HG03432 (cell line): Measurements from ENCODE around the gene AEBP1.

Experiments used
- ATAC-seq: cut with Tn5 transposase; IDR thresholded peaks from one replicate; pipeline ENCODE4 v1.9.1; 2021; ENCODE audit warnings: mild to moderate bottlenecking, moderate library complexity; ENCODE audit not compliant: unreplicated experiment

The AEBP1 gene

DNA sequence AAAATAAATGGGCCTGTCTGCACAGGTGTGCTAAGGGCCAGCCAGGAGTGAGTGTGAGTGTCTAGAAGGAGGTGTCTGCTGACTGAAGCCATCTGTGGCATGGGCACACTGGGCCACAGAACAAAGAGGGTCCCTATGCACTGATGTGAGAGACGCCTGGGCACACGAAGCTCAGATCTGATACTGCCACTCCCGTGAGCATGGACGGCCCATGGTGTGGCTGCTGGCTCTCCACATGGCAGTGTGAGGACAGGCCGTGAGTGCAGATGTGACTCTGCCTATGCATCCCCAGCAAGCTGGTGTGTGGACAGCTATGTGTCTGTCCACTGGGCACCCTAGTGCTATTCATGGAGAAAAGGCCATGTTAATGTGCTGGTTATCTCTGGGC, 49.8 kb downstream of the AEBP1 start:
- no peak for ATAC-seq

DNA sequence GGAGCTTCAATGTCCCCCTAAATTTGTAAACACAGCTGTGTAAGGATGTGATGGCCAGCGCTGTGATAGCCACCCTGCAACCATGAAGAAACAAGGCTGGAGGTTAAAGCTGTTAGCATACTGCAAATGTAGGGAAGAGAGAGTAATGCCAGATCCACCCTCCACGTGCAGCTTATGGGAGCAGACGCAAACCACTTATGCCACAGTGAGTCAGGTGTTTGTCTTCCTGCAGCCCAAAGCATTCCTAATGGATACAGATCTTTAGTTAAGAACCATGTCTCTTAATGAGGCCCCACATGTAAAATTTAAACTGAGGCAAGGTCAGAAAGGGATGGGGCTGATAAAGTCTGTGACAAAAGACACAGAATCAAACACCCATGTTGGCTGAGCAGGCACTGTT, 50.6 kb downstream of the AEBP1 start:
- no peak for ATAC-seq

DNA sequence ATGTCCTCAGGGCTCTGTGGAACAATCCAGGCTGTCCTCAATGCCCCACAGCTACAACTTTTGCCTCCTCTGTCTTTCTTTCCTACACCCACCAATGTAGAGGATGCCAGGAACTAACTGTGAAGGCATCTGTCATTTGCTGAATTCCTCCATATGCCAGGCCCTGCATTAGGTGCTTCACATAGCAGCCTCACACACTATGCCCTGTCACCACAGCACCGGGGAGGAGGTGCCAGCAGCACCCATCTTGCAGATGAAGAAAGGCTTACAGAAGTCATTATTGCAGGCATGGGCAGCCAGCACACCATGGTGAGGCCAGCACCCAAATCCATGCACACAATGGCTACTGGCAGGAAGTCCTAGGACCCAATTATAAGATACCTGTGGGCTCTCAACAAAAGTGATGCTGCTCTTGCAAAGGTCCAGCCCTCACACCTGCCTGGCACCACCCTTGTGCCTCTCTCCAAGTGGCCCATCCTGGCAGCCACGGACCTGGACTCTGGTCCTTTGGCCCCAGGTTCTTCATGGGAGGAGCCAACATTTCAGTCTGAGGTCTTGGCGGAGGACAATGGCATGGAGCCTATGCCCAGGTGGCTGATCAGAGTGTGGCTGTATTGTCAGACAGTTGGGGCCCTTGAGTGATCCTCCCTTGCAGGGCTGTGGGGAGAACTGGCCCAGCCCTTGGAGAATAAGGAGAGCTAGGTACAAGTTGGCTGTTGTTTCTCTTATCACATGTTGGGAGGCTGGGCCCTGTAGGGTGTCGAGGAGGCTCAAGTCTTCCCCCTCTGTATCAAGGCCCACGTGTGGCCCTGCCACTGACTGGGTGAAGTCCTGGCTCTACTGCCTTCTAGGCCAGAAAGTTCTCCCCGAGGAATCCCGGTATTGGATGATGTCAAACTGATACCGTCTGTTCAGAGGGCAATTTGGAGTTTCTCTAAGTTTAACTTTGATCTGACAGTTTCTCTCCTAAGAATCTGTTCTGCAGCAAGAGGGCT, 51.3 kb downstream of the AEBP1 start:
- ATAC-seq, result no peak

DNA sequence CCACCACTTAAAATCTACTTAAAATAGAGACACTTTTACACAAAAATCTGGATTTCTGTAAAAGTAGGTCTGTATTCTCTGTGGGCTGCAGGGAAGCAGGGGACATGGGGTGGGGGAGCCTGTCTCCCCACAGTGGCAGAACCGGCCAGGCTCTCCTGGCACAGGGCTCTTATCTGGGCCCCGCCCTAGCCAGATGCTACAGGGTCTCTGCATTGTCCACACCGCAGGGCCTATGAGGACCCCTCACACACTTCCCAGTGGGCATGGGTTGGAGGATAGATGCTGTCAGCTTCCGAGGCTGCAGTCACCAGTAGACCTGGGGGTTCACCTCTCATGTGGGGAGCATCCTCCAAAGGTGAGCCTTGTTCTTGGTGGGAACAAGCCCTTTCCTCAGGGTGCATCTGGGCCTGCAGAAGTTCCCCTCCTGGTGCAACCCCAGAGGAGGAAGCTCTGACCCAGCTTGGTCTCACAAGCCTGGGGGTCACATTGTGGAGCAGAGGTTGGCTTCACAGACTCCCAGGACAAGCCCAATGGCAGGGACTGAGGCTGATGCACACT, 52.4 kb downstream of the AEBP1 start:
- ATAC-seq, result no peak

DNA sequence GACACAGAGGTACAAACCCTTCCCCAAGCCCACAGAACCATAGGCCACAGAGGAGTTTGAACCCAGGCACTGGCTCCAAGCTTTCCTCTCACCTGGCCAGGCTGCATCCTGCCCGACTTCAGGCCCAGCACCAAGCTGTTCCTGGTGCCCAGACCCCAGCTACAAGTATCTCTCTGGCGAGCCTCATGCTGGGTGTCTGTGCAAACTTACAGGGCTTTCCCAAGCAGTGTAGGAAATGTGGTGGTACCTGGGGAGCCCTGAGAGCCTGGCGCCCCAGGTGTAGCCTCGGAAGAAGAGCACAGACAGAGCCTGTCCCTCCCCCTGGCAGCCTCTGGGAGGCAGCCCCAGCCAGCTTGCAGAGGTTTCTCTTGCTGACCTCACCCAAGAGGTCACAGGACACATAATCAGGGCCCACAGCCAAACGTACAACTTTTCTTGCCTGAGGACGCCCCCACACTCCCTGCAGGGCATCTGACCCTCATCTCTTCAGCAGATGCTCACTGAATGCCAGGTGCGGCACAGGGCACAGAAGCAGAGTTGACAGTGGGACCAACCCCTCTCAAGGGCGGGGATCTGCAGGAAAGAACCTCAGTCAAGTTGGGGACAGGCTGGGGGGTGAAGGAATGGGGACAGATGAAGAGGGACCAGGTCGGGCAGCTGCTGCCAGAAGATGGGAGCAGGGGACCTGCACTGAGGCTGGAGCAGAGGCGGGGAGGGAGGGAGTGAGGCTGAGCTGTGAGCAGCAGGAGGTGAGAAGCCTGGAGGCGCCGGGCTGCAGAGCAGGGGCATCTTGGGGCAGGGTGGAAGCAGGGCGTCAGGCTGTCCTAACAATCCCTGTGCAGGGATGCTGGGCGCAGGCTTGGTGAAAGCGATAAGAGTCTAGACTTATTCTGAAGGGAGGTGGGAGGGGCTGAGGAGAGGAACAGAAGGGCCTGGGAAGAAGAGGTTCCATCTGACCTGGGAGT, 53.3 kb downstream of the AEBP1 start:
- ATAC-seq, result no peak

DNA sequence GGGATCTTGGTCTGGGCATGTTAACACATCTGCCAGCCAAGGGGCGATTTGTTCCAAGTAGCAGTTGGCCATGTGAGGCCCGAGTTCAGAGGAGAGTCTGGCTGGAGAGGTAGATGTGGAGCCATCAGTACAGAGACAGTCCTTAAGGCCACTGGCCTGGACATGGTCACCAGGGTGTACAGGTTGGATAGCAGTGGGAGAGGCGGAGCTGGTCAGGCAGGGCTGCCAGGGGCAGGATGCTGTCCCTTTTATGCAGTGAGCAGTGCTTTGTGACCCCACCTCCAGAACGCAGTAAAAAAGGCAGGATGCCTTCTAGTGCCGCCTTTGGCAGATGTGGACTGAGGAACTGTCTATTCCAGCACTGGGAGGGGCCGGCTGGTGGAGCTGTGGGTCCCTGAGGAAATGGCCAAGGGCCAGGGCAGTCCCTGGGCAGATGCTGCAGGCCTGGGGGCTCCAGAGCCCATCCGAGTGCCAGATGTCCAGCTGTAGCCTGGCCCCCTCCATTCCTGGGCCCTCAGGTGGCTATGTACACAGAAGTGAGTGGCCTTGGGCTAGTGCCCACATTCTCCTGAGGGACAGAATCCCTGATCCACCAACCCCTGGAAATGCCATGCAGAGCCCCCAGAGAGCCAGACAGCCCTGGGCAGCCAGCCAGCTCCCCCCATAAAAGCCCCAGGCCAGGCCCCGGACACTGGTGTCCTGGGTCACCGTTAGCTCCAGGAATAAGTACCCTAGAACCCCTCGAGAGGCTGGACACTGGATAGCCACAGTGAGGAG, 54.1 kb downstream of the AEBP1 start:
- ATAC-seq, result no peak

DNA sequence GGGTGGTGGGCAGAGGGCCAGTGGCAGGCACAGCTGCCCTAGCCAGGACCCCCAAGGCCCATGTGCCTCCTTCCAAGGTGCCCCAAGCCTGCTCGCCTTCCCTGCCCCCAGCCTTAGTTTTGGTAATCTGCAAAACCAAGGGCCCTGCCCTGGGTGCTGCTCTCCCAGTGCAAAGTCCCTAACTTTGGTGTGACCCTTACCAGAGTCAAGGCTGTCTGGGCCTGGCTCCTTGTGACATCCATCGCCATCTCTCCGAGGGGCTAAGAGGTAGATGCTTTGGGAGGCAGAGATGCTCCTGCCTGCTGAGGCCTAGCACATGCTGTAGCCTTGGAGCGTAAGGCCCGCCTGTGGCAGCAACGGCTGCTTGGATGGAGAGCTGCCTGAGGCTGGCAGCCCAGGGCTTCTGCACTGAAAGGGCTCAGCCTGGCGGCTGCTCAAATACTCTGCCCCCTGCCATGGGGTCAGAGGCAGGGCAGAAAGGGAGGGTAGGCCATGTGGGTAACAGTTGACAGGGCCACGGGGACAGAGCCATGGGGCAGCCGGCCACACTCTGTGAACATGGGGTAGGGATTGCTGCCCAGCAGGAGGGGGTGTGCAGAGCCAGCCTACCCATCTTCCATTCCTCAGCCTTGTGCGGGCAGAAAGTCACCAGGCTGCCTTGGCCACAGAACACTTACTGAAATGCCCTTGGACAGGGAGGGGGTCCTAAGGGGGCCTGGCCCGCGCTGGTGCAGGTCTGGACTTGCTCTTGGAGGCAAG, 54.9 kb downstream of the AEBP1 start:
- no peak for ATAC-seq

DNA sequence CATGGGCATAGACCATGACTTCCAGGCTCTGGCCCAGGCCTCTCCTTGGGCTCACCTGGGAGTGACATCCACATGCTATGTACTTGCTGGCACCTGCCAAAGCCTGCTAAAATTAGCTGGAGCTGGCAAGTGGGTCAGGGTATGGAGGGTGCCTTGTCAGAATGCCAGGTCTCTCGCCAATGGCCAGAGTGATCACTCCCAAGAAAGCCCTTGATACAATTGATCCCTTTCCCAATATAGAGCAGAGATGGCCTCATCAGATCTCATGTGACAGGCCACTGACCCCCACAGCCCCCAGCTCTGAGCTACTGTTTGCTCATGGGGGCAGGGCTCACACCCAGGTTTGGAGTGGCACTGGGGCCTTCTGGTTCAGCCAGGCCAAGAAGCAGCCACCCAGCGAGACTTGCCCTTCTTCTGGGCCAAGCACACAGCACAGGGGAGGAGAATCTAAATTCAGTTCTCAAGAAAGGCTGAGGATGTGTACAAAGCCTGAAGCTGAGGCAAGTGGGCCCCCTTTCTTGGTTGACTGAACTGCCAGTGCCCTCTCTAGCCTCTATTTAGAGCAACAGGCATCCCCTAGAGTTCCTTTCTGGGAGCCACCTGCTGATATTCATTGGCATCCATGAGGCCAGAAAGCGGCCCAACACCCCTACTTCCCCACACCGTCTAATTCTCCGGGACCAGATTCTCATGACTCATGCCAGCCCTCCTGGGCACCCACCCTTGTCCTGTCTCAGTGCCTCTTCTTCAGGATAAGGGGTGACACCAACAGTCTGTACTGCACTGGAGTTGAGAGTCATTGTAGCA, 55.9 kb downstream of the AEBP1 start:
- no peak for ATAC-seq

DNA sequence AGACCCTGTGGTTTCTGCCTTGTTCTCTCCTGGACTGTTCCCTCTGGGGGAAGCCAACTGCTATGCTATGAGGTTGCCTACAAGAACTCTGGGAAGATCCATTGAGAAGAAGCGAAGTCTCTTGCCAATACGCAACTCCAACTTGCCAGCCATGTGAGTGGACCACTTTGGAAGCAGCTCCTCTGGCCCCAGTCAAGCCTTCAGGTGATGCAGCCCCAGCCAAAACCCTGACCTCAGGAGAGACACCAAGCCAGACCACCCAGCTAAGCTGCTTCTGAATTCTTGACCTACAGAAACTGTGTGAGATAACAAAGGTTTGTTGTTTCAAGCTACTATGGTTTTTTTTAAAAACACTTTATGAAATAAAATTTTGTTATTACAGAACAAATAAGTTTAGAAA, 57.2 kb downstream of the AEBP1 start:
- ATAC-seq, result no peak

DNA sequence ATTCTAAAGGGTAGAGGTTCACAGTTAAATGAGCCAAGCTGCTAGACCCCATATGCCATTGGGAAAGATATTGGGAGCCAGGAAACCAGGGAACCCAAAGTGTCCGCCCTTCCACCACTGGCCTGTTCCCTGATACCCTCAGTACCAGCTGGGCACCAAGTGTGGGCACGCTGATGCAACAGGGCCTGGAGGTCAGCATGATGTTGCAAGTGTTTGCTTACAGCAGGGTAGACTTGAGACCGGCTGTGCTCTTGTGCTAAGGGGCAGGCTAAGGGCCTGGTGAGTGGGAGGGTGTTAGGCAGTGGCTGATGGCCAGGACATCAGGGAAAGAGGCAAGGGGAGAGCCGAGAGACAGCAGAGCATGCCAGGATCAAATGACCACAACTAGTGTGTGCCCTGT, 58.0 kb downstream of the AEBP1 start:
- ATAC-seq, result no peak

DNA sequence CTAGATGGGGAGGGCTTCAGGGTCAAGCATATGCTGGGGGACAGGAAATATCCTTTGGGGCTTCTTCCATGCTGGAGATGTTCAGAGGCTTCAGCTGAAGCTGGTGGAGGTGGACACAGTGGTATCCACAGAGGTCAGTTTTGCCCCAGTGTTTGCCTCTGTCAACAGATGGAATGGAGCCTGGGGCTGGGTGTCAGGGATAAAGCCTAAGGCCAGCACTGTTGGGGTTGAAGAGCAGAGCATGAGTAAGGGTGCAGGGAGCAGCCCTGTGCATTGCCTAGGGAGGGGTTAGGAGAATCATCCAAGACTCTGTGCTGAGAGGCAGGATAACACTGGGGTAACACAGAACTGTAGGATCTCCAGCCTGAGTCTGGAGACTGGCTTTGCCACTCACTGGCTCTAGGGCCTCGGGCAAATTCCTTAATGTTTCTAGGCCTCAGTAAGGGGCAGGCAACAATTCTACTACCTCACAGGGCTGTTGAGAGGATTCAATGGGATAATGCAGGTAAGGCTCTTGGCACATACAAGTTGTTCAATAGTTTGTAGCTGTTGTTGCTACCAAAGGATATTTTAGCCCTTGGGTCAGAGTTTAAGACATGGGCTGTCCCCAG, 58.7 kb downstream of the AEBP1 start:
- ATAC-seq, result no peak

DNA sequence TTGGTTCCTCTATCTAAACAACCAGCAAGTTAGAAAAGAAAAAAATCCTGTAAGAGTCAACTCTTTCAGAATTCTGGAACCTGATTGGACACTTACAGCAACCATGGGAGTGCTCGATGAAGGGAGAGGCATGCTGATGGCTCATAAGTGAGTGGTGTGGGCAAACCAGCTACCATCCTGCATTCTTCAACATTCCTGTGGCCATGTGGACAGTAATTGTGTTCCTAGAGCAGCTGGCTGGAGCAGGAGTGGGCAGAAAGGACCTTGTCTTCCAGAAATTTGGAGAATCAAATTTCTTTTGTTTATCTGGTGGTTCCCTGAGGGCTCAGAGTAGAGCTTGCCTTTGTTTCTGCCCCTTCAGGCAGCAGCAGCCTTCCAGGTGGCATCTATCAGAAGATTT, 59.4 kb downstream of the AEBP1 start:
- no peak for ATAC-seq
